ENCODE results near the gene MTREX.

- TF ChIP-seq, protein P1, sequence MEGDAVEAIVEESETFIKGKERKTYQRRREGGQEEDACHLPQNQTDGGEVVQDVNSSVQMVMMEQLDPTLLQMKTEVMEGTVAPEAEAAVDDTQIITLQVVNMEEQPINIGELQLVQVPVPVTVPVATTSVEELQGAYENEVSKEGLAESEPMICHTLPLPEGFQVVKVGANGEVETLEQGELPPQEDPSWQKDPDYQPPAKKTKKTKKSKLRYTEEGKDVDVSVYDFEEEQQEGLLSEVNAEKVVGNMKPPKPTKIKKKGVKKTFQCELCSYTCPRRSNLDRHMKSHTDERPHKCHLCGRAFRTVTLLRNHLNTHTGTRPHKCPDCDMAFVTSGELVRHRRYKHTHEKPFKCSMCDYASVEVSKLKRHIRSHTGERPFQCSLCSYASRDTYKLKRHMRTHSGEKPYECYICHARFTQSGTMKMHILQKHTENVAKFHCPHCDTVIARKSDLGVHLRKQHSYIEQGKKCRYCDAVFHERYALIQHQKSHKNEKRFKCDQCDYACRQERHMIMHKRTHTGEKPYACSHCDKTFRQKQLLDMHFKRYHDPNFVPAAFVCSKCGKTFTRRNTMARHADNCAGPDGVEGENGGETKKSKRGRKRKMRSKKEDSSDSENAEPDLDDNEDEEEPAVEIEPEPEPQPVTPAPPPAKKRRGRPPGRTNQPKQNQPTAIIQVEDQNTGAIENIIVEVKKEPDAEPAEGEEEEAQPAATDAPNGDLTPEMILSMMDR (IDR thresholded peaks at IDR 0.05; ENCODE audit: low read depth, low read length) = no peak
- TF ChIP-seq EZH2phosphoT487 (IDR thresholded peaks at IDR 0.05; ENCODE audit: low read depth) = no peak
Observed at GRCh38 chr5:55343107-55343506, 35.3 kb downstream of the MTREX start.

All from OCI-LY3 (cell line).